GM12878 (cell line): ENCODE measurements around the gene ZMYM5.

ENCODE experiments used
- BHLHE40 ChIP-seq, 2 experiments: fragments of 450-650 bp in 1 of 2; IDR thresholded peaks; 2 replicates each; pipeline ENCODE4 v1.6.1; 2011 to 2017; ENCODE audit warnings: low read depth in 2 of 2, borderline replicate concordance in 1 of 2, improper control_type of control experiment in 1 of 2, low read length in 1 of 2, mild to moderate bottlenecking in 1 of 2
- CHD4 ChIP-seq: fragments of 200-600 bp; sonication (generic); IDR thresholded peaks from 2 replicates; pipeline ENCODE4 v1.6.1; 2016; ENCODE audit warnings: mild to moderate bottlenecking
- CTCF ChIP-seq, 3 experiments: IDR thresholded peaks in 2 of 3; conservative IDR thresholded peaks in 1 of 3; 2 replicates each; pipeline ENCODE4 v1.5.1; 2011; ENCODE audit warnings: low read depth in 3 of 3, low read length in 3 of 3, mild to moderate bottlenecking in 3 of 3, control low read depth in 2 of 3, moderate library complexity in 2 of 3, inconsistent platforms in 1 of 3, mixed read lengths in 1 of 3; ENCODE audit not compliant: control insufficient read depth in 2 of 3, insufficient read depth in 1 of 3; ENCODE audit errors: extremely low read depth in 1 of 3
- E4F1 ChIP-seq: fragments of 450-650 bp; IDR thresholded peaks from 2 replicates; pipeline ENCODE4 v1.6.1; 2018; ENCODE audit warnings: borderline replicate concordance, mild to moderate bottlenecking; ENCODE audit not compliant: partially characterized antibody
- EP300 ChIP-seq, 2 experiments: fragments of 150-350 bp in 1 of 2; IDR thresholded peaks; 2 replicates each; pipeline ENCODE4 v1.6.1; 2011 to 2012; ENCODE audit warnings: low read depth in 2 of 2, low read length in 2 of 2, borderline replicate concordance in 1 of 2, improper control_type of control experiment in 1 of 2, inconsistent platforms in 1 of 2; ENCODE audit not compliant: control insufficient read depth in 1 of 2
- EZH2 ChIP-seq: IDR thresholded peaks from 2 replicates; pipeline ENCODE4 v1.6.1; 2012; ENCODE audit warnings: low read depth, mild to moderate bottlenecking, control low read depth, inconsistent platforms, low read length, borderline replicate concordance; ENCODE audit not compliant: control insufficient read depth
- FOXM1 ChIP-seq: IDR thresholded peaks from 2 replicates; pipeline ENCODE4 v1.6.1; 2012; ENCODE audit warnings: low read depth, mild to moderate bottlenecking, inconsistent platforms, low read length, moderate library complexity
- JUND ChIP-seq: IDR thresholded peaks from 2 replicates; pipeline ENCODE4 v1.6.1; 2012; ENCODE audit warnings: low read depth, mild to moderate bottlenecking, low read length, improper control_type of control experiment, moderate library complexity
- MLLT1 ChIP-seq: fragments of 450-650 bp; IDR thresholded peaks from 2 replicates; pipeline ENCODE4 v1.6.1; 2016; ENCODE audit warnings: mild to moderate bottlenecking
- RAD21 ChIP-seq: IDR thresholded peaks from 2 replicates; pipeline ENCODE4 v1.6.1; 2011; ENCODE audit warnings: mild to moderate bottlenecking, low read depth, low read length, moderate library complexity; ENCODE audit not compliant: insufficient read depth
- RAD51 ChIP-seq: fragments of 450-650 bp; IDR thresholded peaks from 2 replicates; pipeline ENCODE4 v1.6.1; 2016; ENCODE audit warnings: moderate library complexity, mild to moderate bottlenecking, inconsistent platforms
- SUZ12 ChIP-seq: fragments of 200-600 bp; sonication (generic); IDR thresholded peaks from one replicate; pipeline ENCODE4 v1.6.1; 2018; ENCODE audit warnings: antibody characterized with exemption, mild to moderate bottlenecking; ENCODE audit not compliant: unreplicated experiment
- ZNF274 ChIP-seq: IDR thresholded peaks from one replicate; pipeline ENCODE4 v1.8.0; 2011; ENCODE audit not compliant: insufficient read length, insufficient read depth
- TF ChIP-seq, protein P1 (sequence below): fragments of 450-650 bp; IDR thresholded peaks from 2 replicates; pipeline ENCODE4 v1.6.1; 2016; ENCODE audit warnings: mild to moderate bottlenecking, moderate library complexity, borderline replicate concordance

- no peak for TF ChIP-seq EZH2
- no peak for TF ChIP-seq ZNF274
- no peak for TF ChIP-seq E4F1
- no peak for TF ChIP-seq RAD21
- no peak for TF ChIP-seq CHD4
- TF ChIP-seq EP300 (IDR thresholded peaks at IDR 0.05; ENCODE audit: borderline replicate concordance in 1 of 2, control insufficient read depth in 1 of 2, low read depth in 2 of 2, low read length in 2 of 2) = no peak
- no peak for TF ChIP-seq BHLHE40 (IDR thresholded peaks at IDR 0.05; ENCODE audit: borderline replicate concordance in 1 of 2, low read depth in 2 of 2, low read length in 1 of 2)
- no peak for TF ChIP-seq CTCF (IDR thresholded peaks at IDR 0.05 in 2 of 3, conservative IDR thresholded peaks at IDR 0.05 in 1 of 3; ENCODE audit: control insufficient read depth in 2 of 3, extremely low read depth in 1 of 3, insufficient read depth in 1 of 3, low read depth in 3 of 3, low read length in 3 of 3)
- no peak for TF ChIP-seq SUZ12
- TF ChIP-seq MLLT1 = no peak
- TF ChIP-seq RAD51 = no peak
- TF ChIP-seq FOXM1 = no peak
- TF ChIP-seq, protein P1, sequence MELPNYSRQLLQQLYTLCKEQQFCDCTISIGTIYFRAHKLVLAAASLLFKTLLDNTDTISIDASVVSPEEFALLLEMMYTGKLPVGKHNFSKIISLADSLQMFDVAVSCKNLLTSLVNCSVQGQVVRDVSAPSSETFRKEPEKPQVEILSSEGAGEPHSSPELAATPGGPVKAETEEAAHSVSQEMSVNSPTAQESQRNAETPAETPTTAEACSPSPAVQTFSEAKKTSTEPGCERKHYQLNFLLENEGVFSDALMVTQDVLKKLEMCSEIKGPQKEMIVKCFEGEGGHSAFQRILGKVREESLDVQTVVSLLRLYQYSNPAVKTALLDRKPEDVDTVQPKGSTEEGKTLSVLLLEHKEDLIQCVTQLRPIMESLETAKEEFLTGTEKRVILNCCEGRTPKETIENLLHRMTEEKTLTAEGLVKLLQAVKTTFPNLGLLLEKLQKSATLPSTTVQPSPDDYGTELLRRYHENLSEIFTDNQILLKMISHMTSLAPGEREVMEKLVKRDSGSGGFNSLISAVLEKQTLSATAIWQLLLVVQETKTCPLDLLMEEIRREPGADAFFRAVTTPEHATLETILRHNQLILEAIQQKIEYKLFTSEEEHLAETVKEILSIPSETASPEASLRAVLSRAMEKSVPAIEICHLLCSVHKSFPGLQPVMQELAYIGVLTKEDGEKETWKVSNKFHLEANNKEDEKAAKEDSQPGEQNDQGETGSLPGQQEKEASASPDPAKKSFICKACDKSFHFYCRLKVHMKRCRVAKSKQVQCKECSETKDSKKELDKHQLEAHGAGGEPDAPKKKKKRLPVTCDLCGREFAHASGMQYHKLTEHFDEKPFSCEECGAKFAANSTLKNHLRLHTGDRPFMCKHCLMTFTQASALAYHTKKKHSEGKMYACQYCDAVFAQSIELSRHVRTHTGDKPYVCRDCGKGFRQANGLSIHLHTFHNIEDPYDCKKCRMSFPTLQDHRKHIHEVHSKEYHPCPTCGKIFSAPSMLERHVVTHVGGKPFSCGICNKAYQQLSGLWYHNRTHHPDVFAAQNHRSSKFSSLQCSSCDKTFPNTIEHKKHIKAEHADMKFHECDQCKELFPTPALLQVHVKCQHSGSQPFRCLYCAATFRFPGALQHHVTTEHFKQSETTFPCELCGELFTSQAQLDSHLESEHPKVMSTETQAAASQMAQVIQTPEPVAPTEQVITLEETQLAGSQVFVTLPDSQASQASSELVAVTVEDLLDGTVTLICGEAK = no peak
- no peak for TF ChIP-seq JUND
Observed at GRCh38 chr13:19795956-19796355, 67.5 kb downstream of the ZMYM5 start.
